Adrenal gland (tissue), 5 donors: ENCODE measurements around the gene TGFB1I1.

ENCODE experiments used
- CTCF ChIP-seq, 6 experiments: fragments of 450-650 bp in 4 of 6; fragments of 200-600 bp in 2 of 6; sonication (generic) in 1 of 6; IDR thresholded peaks; 1 replicate in 5 of 6; 2 replicates in 1 of 6; pipeline versions ENCODE4 v1.5.1 to v1.8.0; 2016 to 2021; ENCODE audit warnings: antibody characterized with exemption in 6 of 6, mild to moderate bottlenecking in 2 of 6, moderate library complexity in 1 of 6
- POLR2A ChIP-seq, 2 donors: fragments of 450-650 bp; IDR thresholded peaks; one replicate each; pipeline ENCODE4 v1.6.1; 2017; ENCODE audit warnings: antibody characterized with exemption in 2 of 2, mild to moderate bottlenecking in 2 of 2, moderate library complexity in 1 of 2
- donor health status: DM: no; HTN: no; CAD: no.

GRCh38 chr16:31466381-31466841 is 5.5 kb upstream of the TGFB1I1 start:
- TF ChIP-seq CTCF (IDR thresholded peaks at IDR 0.05) (no peak), POLR2A (IDR thresholded peaks at IDR 0.05) (no peak)
